ENCODE results near the gene SPP1.

GRCh38 chr4:88009871-88010270 lies 34.4 kb downstream of the SPP1 start:
- TF ChIP-seq CTCF (conservative IDR thresholded peaks at IDR 0.05; ENCODE audit: low read depth, low read length) (no peak), EZH2 (IDR thresholded peaks at IDR 0.05; ENCODE audit: low read length, unreplicated experiment) (no peak)
